B cell (primary cell): ENCODE measurements around the gene SIRT7. TPM values are rescaled to one million over a fixed set of nuclear protein-coding genes. Genes with fewer than 3 reads are reported as not detected.

Experiments used
- ATAC-seq: fragments of 200-7000 bp; cut with Tn5 transposase; one replicate; pipeline ENCODE4 v1.10.0; 2021; ENCODE audit warnings: low read depth, mild to moderate bottlenecking, moderate number of reproducible peaks, moderate library complexity
- CTCF ChIA-PET: fragments of 350-600 bp; sonication (Branson Sonifier 250); formaldehyde crosslinking; loops from one replicate; lab custom pipeline; 2021; ENCODE audit warnings: antibody characterized with exemption, inconsistent platforms; lab: Charles Lee
- POLR2A ChIA-PET: fragments of 350-600 bp; sonication (Branson Sonifier 250); formaldehyde crosslinking; loops from one replicate; lab custom pipeline; 2021; ENCODE audit warnings: antibody characterized with exemption; lab: Charles Lee
- DNase-seq: peaks from one replicate; pipeline ENCODE4 v3.0.0; 2013
- H2AFZ ChIP-seq: 2 replicates; pipeline ENCODE4 v1.6.1; 2012; ENCODE audit warnings: mild to moderate bottlenecking, low read depth, low read length; ENCODE audit not compliant: insufficient read depth, poor library complexity, severe bottlenecking
- H3K27ac ChIP-seq, 2 donors: 1 replicate in 1 of 2; 2 replicates in 1 of 2; pipeline ENCODE4 v1.5.1; 2012 to 2013; ENCODE audit warnings: low read length in 2 of 2, mild to moderate bottlenecking in 2 of 2, moderate library complexity in 1 of 2
- H3K27me3 ChIP-seq, 4 experiments: fragments of 200-600 bp in 1 of 4; sonication (generic) in 1 of 4; replicated peaks in 1 of 4; 1 replicate in 2 of 4; 2 replicates in 2 of 4; pipeline versions ENCODE4 v1.6.1 to v1.7.0; 2013 to 2016; ENCODE audit warnings: low read length in 3 of 4, mild to moderate bottlenecking in 2 of 4, mixed read lengths in 1 of 4, moderate library complexity in 1 of 4; ENCODE audit not compliant: insufficient read depth in 4 of 4, control insufficient read depth in 3 of 4; ENCODE audit errors: control extremely low read depth in 1 of 4
- H3K36me3 ChIP-seq, 2 experiments: replicated peaks in 1 of 2; 1 replicate in 1 of 2; 2 replicates in 1 of 2; pipeline versions ENCODE4 v1.6.1 to v1.7.1; 2013; ENCODE audit warnings: low read length in 1 of 2; ENCODE audit not compliant: insufficient read depth in 2 of 2, control insufficient read depth in 1 of 2; ENCODE audit errors: control extremely low read depth in 1 of 2, extremely low read depth in 1 of 2
- H3K4me1 ChIP-seq, 2 donors: fragments of 200-600 bp in 1 of 2; sonication (generic) in 1 of 2; 1 replicate in 1 of 2; 2 replicates in 1 of 2; pipeline versions ENCODE4 v1.5.1 to v1.6.1; 2013 to 2017; ENCODE audit warnings: low read length in 2 of 2; ENCODE audit not compliant: control insufficient read depth in 2 of 2, insufficient read depth in 2 of 2
- H3K4me2 ChIP-seq: replicated peaks from 2 replicates; pipeline ENCODE3; 2012; ENCODE audit warnings: mild to moderate bottlenecking, low read depth, low read length; ENCODE audit not compliant: poor library complexity, severe bottlenecking
- H3K4me3 ChIP-seq, 5 experiments: fragments of 200-600 bp in 1 of 5; sonication (generic) in 1 of 5; 1 replicate in 3 of 5; 2 replicates in 2 of 5; pipeline versions ENCODE4 v1.5.1 to v1.7.0; 2011 to 2016; ENCODE audit warnings: low read length in 4 of 5, mild to moderate bottlenecking in 4 of 5, low read depth in 2 of 5, control low read depth in 1 of 5, moderate library complexity in 1 of 5; ENCODE audit not compliant: insufficient read depth in 1 of 5; ENCODE audit errors: control extremely low read depth in 1 of 5, extremely low read depth in 1 of 5
- H3K79me2 ChIP-seq: fragments of 200-600 bp; sonication (generic); one replicate; pipeline ENCODE4 v1.6.0; 2016; ENCODE audit warnings: low read length; ENCODE audit not compliant: control insufficient read depth, insufficient read depth
- H3K9ac ChIP-seq: fragments of 200-600 bp; sonication (generic); 2 replicates; pipeline ENCODE4 v1.6.1; 2017; ENCODE audit warnings: mild to moderate bottlenecking, low read length, moderate library complexity
- H3K9me3 ChIP-seq, 3 donors: one replicate each; pipeline versions ENCODE4 v1.6.1 to v1.7.1; 2013; ENCODE audit warnings: low read length in 2 of 3; ENCODE audit not compliant: control insufficient read depth in 2 of 3, insufficient read depth in 1 of 3; ENCODE audit errors: control extremely low read depth in 1 of 3
- H4K20me1 ChIP-seq: 2 replicates; pipeline ENCODE4 v1.6.0; 2012; ENCODE audit warnings: mild to moderate bottlenecking, low read length; ENCODE audit not compliant: insufficient read depth, control insufficient read depth, poor library complexity, severe bottlenecking
- H3K27ac Mint-ChIP-seq: one replicate; pipeline ENCODE4 v1.8.0; 2021; ENCODE audit warnings: mixed read lengths
- H3K27me3 Mint-ChIP-seq: one replicate; pipeline ENCODE4 v1.8.0; 2021; ENCODE audit warnings: mixed read lengths
- H3K4me1 Mint-ChIP-seq: one replicate; pipeline ENCODE4 v1.8.0; 2021; ENCODE audit warnings: mixed read lengths
- H3K4me3 Mint-ChIP-seq: one replicate; pipeline ENCODE4 v1.8.0; 2021; ENCODE audit warnings: mixed read lengths
- H3K9me3 Mint-ChIP-seq: one replicate; pipeline ENCODE4 v1.8.0; 2022; ENCODE audit warnings: mixed read lengths; ENCODE audit not compliant: insufficient read depth
- EZH2 ChIP-seq: IDR thresholded peaks from 2 replicates; pipeline ENCODE4 v1.6.1; 2012; ENCODE audit warnings: borderline replicate concordance, low read depth, mild to moderate bottlenecking, moderate library complexity, low read length; ENCODE audit not compliant: insufficient read depth, poor library complexity, severe bottlenecking
- WGBS: methylation state at CpG from one replicate; pipeline ENCODE4 v1.1.5; 2013; ENCODE audit warnings: missing lambda C conversion rate; ENCODE audit not compliant: insufficient coverage; 5-methylcytosine and 5-hydroxymethylcytosine counted together
- intact Hi-C: fragments of 100-400 bp; cut with micrococcal nuclease; formaldehyde crosslinking; loops from one replicate; pipeline ENCODE4 v1.10.0; 2022
- polyA plus RNA-seq: library from polyadenylated mRNA; depleted of rRNA; stranded (reverse); fragments of >200 nt; gene quantifications from 2 replicates; pipeline ENCODE4 v1.2.3, GENCODE V29; 2012
- total RNA-seq, 2 donors: library from RNA; stranded (reverse); fragments of 120-200 nt in 1 of 2; gene quantifications; 1 replicate in 1 of 2; 2 replicates in 1 of 2; pipeline versions ENCODE4 v1.2.3 to v1.2.4, GENCODE V29; 2013 to 2022
- TF ChIP-seq, protein P1 (sequence below): fragments of 200-600 bp; IDR thresholded peaks from one replicate; pipeline ENCODE4 v1.8.0; 2022; ENCODE audit warnings: antibody characterized with exemption, mild to moderate bottlenecking

SIRT7 gene
- total and polyA plus RNA-seq, 2 donors (not counting 1 experiment from before 2014, with no cell fraction given) = 77.2 to 82.7 TPM

DNA sequence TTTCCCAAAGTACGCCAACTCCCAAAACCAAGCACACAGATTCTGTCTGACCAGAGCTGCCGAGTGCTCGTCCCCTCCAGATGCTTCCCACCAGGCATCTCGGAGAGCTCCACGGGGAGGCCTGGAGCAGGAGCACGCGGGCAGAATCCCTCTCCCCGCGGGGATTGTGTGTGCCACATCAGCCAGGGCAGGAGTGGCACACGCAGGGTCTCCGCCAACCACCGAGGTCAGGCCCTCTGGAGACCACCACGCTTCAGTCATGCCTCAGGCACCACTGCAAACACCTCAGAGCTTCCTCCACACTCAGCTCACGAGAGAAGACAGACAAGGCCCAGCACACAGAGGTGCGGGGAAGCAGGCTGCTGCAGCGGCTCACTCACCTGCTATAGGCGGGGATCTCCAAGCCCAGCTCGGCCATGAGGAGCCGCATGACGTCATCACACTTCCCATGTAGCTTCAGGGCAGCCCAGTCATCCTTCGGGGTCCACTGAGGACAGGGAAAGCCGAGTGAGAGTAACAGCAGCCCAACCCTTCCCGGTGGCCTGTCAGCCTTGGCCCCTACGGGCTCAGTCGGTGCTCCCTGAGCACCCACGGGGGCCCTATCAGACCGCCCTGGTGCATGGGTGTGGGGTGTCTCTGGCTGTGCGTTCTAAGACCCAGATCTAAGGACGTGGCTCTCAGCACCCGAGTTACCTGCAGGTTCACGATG, 4.4 kb downstream of the SIRT7 start:
- no peaks in the 10 kb centered on the region for H3K9me3 Mint-ChIP-seq
- ATAC-seq (no peak), DNase-seq (no peak)
- 97% methylated on average over 31 of the region's 31 CpGs for WGBS
- no peaks in the 10 kb centered on the region for H3K27me3 Mint-ChIP-seq
- Histone ChIP-seq H2AFZ (no peak overlapping the region), H3K79me2 (peaks cover 57% of the 10 kb centered on the region), H3K27me3 (no peaks in the 10 kb centered on the region), H4K20me1 (peaks cover 72% of the 10 kb centered on the region), H3K4me3 (no peak overlapping the region), H3K4me1 (peaks cover 22 to 35% of the 10 kb centered on the region in 2 donors), H3K9ac (no peak overlapping the region), H3K9me3 (peaks cover 0 to 3% (median 0%) of the 10 kb centered on the region in 3 donors), H3K27ac (no peak overlapping the region), H3K36me3 (peaks cover 0 to 36% of the 10 kb centered on the region in 2 experiments), H3K4me2 (no peak overlapping the region)
- peak overlapping the region; percentile 46 for H3K4me3 Mint-ChIP-seq
- TF ChIP-seq EZH2 = no peak
- TF ChIP-seq, protein P1, sequence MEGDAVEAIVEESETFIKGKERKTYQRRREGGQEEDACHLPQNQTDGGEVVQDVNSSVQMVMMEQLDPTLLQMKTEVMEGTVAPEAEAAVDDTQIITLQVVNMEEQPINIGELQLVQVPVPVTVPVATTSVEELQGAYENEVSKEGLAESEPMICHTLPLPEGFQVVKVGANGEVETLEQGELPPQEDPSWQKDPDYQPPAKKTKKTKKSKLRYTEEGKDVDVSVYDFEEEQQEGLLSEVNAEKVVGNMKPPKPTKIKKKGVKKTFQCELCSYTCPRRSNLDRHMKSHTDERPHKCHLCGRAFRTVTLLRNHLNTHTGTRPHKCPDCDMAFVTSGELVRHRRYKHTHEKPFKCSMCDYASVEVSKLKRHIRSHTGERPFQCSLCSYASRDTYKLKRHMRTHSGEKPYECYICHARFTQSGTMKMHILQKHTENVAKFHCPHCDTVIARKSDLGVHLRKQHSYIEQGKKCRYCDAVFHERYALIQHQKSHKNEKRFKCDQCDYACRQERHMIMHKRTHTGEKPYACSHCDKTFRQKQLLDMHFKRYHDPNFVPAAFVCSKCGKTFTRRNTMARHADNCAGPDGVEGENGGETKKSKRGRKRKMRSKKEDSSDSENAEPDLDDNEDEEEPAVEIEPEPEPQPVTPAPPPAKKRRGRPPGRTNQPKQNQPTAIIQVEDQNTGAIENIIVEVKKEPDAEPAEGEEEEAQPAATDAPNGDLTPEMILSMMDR = no peak
- H3K27ac Mint-ChIP-seq = no peak overlapping the region
- intact Hi-C loops = no loop called here
- H3K4me1 Mint-ChIP-seq = peaks cover 30% of the 10 kb centered on the region
- ChIA-PET CTCF (interaction anchor here (1.3 to 1.7 kb wide), 2 partner anchors 14 to 44 kb away, joined by 3 to 4 read pairs; partner anchors contain the start of gene MAFG), POLR2A (no interaction called here)
